ENCODE results near the gene ACOD1. TPM values are rescaled to one million over a fixed set of nuclear protein-coding genes. Genes with fewer than 3 reads are reported as not detected.
"Not testable (repeated sequence)": the region's sequence is repeated elsewhere in the genome, so short reads cannot be mapped to it uniquely, and the experiment has no call there.

ACOD1 gene
- polyA plus RNA-seq, 10 donors = not detected

GRCh38 chr13:76953968-76954367 lies 5.7 kb downstream of the ACOD1 start:
- peak in 1 of 3 donors; percentile 57 for DNase-seq

GRCh38 chr13:76954538-76954937 lies 6.2 kb downstream of the ACOD1 start:
- no peak for DNase-seq

- DNase-seq = no peak
These were observed 6.9 kb downstream of the ACOD1 start for GRCh38 chr13:76955193-76955592.

- no peak for DNase-seq
These were observed 7.3 kb downstream of the ACOD1 start for GRCh38 chr13:76955661-76956060.

GRCh38 chr13:76958841-76959432 lies 10.6 kb downstream of the ACOD1 start:
- DNase-seq = no peak

GRCh38 chr13:76959734-76960133 lies 11.4 kb downstream of the ACOD1 start:
- DNase-seq = not testable (repeated sequence)

- DNase-seq = peak; percentile 73 to 91 (median 84)
These were observed 17.6 kb downstream of the ACOD1 start for GRCh38 chr13:76965759-76966421.

- DNase-seq = no peak
These were observed 18.7 kb downstream of the ACOD1 start for GRCh38 chr13:76967031-76967430.

- peak in 2 of 3 donors; percentile 43 to 61 for DNase-seq
These were observed 19.7 kb downstream of the ACOD1 start for GRCh38 chr13:76968041-76968440.

GRCh38 chr13:76969488-76970365 lies 21.4 kb downstream of the ACOD1 start:
- DNase-seq = no peak

GRCh38 chr13:76971215-76971614 lies 22.9 kb downstream of the ACOD1 start:
- DNase-seq = no peak

- DNase-seq = no peak
These were observed 23.8 kb downstream of the ACOD1 start for GRCh38 chr13:76971851-76972829.

- DNase-seq = no peak
These were observed 25.8 kb downstream of the ACOD1 start for GRCh38 chr13:76973920-76974617.

GRCh38 chr13:76974618-76974975 lies 26.3 kb downstream of the ACOD1 start:
- no peak for DNase-seq

GRCh38 chr13:76975863-76976262 lies 27.6 kb downstream of the ACOD1 start:
- no peak for DNase-seq

GRCh38 chr13:76976490-76976889 lies 28.2 kb downstream of the ACOD1 start:
- peak in 1 of 3 donors; percentile 33 for DNase-seq

- no peak for DNase-seq
These were observed 28.6 kb downstream of the ACOD1 start for GRCh38 chr13:76976929-76977328.

GRCh38 chr13:76980075-76980718 lies 31.9 kb downstream of the ACOD1 start:
- peak; percentile 47 to 89 (median 84) for DNase-seq

GRCh38 chr13:76982061-76982460 lies 33.8 kb downstream of the ACOD1 start:
- no peak for DNase-seq

- DNase-seq = no peak
These were observed 35.4 kb downstream of the ACOD1 start for GRCh38 chr13:76983676-76984075.
